Astrocyte (in vitro differentiated cells and primary cell): ENCODE data around the gene MBOAT2. TPM values are rescaled to one million over a fixed set of nuclear protein-coding genes. Genes with fewer than 3 reads are reported as not detected.

Experiments
- DNase-seq: peaks from one replicate; pipeline ENCODE4 v3.0.0-alpha.2; 2010; ENCODE audit warnings: low read depth
- FAIRE-seq: peaks from 2 replicates; lab custom pipeline; 2011; peaks lifted over from hg19 to GRCh38; lab: Jason Lieb, UNC
- H2AFZ ChIP-seq: 2 replicates; pipeline ENCODE4 v1.6.0; 2012; ENCODE audit warnings: low read depth, low read length, inconsistent platforms
- H3K27ac ChIP-seq: 2 replicates; pipeline ENCODE4 v1.5.1; 2011; ENCODE audit warnings: low read depth, low read length, inconsistent platforms
- H3K27me3 ChIP-seq: 2 replicates; pipeline ENCODE4 v1.6.0; 2011; ENCODE audit warnings: low read length, inconsistent platforms; ENCODE audit not compliant: insufficient read depth
- H3K36me3 ChIP-seq: 2 replicates; pipeline ENCODE4 v1.5.1; 2011; ENCODE audit warnings: low read length, inconsistent platforms; ENCODE audit not compliant: insufficient read depth
- H3K4me1 ChIP-seq: 2 replicates; pipeline ENCODE4 v1.5.1; 2011; ENCODE audit warnings: low read length, inconsistent platforms; ENCODE audit not compliant: insufficient read depth
- H3K4me2 ChIP-seq: 2 replicates; pipeline ENCODE4 v1.6.0; 2012; ENCODE audit warnings: low read length, inconsistent platforms
- H3K4me3 ChIP-seq: 2 replicates; pipeline ENCODE4 v1.5.1; 2011; ENCODE audit warnings: low read depth, mild to moderate bottlenecking, low read length, inconsistent platforms; ENCODE audit not compliant: insufficient read depth
- H3K79me2 ChIP-seq: 2 replicates; pipeline ENCODE4 v1.6.0; 2012; ENCODE audit warnings: mild to moderate bottlenecking, low read length, inconsistent platforms; ENCODE audit not compliant: insufficient read depth
- H3K9ac ChIP-seq: 2 replicates; pipeline ENCODE4 v1.6.0; 2012; ENCODE audit warnings: mild to moderate bottlenecking, low read length, inconsistent platforms
- H3K9me3 ChIP-seq: 2 replicates; pipeline ENCODE4 v1.5.1; 2012; ENCODE audit warnings: low read depth, mild to moderate bottlenecking, low read length, inconsistent platforms; ENCODE audit not compliant: insufficient read depth
- H4K20me1 ChIP-seq: 2 replicates; pipeline ENCODE4 v1.6.0; 2012; ENCODE audit warnings: low read length, inconsistent platforms; ENCODE audit not compliant: insufficient read depth
- H3K27ac Mint-ChIP-seq: one replicate; pipeline ENCODE4 v1.8.0; 2021; ENCODE audit warnings: mild to moderate bottlenecking, mixed read lengths; ENCODE audit not compliant: unreplicated experiment
- H3K27me3 Mint-ChIP-seq: one replicate; pipeline ENCODE4 v1.8.0; 2021; ENCODE audit warnings: low read depth, mixed read lengths; ENCODE audit not compliant: unreplicated experiment
- H3K36me3 Mint-ChIP-seq: one replicate; pipeline ENCODE4 v1.8.0; 2021; ENCODE audit warnings: low read depth, mixed read lengths; ENCODE audit not compliant: unreplicated experiment
- H3K4me1 Mint-ChIP-seq: one replicate; pipeline ENCODE4 v1.8.0; 2021; ENCODE audit warnings: low read depth, mixed read lengths; ENCODE audit not compliant: unreplicated experiment
- H3K4me3 Mint-ChIP-seq: one replicate; pipeline ENCODE4 v1.8.0; 2021; ENCODE audit warnings: mild to moderate bottlenecking, moderate library complexity, mixed read lengths; ENCODE audit not compliant: unreplicated experiment
- H3K9me3 Mint-ChIP-seq: one replicate; pipeline ENCODE4 v1.8.0; 2021; ENCODE audit warnings: mild to moderate bottlenecking, mixed read lengths; ENCODE audit not compliant: unreplicated experiment
- EZH2 ChIP-seq: IDR thresholded peaks from 2 replicates; pipeline ENCODE4 v1.6.1; 2012; ENCODE audit warnings: mild to moderate bottlenecking, low read length, inconsistent platforms; ENCODE audit not compliant: insufficient read depth
- total RNA-seq: library from RNA; stranded (reverse); gene quantifications from 2 replicates; pipeline ENCODE4 v1.2.1, GENCODE V29; 2021
- TF ChIP-seq, protein P1 (sequence below): IDR thresholded peaks from 2 replicates; pipeline ENCODE4 v1.5.1; 2011; ENCODE audit warnings: low read depth, mild to moderate bottlenecking, inconsistent platforms, low read length, moderate library complexity; ENCODE audit not compliant: insufficient read depth

Gene MBOAT2
- total RNA-seq, 1 donor from 2014 or later = 54.6 TPM

DNA sequence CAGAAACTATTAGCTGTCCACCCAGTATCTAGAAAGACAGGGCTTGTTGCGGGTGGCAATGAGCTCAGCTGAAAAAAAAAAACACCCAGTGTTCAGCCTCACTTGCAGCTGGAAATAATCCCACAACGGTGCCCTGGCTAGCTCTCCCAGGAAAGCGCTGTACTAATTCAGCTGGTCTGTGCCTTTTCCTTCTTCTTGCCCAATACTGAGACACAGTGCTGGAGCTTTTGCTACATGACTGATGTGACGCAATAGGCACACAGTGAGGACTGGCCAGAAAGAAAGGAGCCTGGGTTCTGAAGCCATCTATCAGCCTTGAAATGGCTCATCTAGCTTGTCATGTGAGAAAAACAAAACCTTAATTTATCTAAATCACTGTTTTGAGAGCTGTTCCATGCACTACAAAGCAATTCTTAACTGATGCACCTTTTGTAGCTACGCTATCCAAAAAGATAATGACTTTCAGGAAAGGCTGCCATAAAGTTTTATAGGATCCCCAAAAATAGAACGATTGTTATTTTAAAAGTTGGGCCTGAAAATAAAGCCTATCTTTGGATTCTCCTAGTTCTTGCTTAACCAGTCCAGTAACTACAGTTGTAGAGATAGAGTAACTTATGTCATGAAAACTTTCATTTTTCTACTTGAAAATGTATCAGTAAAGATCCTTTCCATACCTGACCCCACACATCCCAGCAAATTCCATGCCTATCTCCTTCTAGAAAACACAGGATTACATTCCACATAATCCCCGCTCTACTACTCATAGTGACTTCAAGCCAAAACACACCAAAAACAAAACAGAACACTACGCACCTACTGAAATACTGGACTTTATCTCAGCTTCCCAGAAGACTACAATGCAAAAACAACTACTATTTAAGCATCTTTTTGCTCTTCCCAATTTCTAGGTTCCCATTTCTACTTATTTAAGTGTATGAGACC lies 181.9 kb downstream of the MBOAT2 start:
- Histone ChIP-seq H2AFZ (no peak overlapping the region), H3K36me3 (peaks cover 19% of the 10 kb centered on the region), H3K9ac (no peak overlapping the region), H3K9me3 (no peaks in the 10 kb centered on the region), H3K4me3 (no peak overlapping the region), H3K4me1 (no peaks in the 10 kb centered on the region), H3K4me2 (no peak overlapping the region), H3K27me3 (no peaks in the 10 kb centered on the region), H4K20me1 (peaks cover 23% of the 10 kb centered on the region), H3K27ac (no peak overlapping the region), H3K79me2 (peaks cover 4% of the 10 kb centered on the region)
- no peak overlapping the region for H3K27ac Mint-ChIP-seq
- FAIRE-seq (no peak), DNase-seq (peak; percentile 18)
- H3K36me3 Mint-ChIP-seq = peaks cover 6% of the 10 kb centered on the region
- H3K4me1 Mint-ChIP-seq = peaks cover 3% of the 10 kb centered on the region
- no peaks in the 10 kb centered on the region for H3K27me3 Mint-ChIP-seq
- no peak for TF ChIP-seq EZH2
- TF ChIP-seq, protein P1, sequence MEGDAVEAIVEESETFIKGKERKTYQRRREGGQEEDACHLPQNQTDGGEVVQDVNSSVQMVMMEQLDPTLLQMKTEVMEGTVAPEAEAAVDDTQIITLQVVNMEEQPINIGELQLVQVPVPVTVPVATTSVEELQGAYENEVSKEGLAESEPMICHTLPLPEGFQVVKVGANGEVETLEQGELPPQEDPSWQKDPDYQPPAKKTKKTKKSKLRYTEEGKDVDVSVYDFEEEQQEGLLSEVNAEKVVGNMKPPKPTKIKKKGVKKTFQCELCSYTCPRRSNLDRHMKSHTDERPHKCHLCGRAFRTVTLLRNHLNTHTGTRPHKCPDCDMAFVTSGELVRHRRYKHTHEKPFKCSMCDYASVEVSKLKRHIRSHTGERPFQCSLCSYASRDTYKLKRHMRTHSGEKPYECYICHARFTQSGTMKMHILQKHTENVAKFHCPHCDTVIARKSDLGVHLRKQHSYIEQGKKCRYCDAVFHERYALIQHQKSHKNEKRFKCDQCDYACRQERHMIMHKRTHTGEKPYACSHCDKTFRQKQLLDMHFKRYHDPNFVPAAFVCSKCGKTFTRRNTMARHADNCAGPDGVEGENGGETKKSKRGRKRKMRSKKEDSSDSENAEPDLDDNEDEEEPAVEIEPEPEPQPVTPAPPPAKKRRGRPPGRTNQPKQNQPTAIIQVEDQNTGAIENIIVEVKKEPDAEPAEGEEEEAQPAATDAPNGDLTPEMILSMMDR = no peak
- H3K9me3 Mint-ChIP-seq = no peaks in the 10 kb centered on the region
- no peak overlapping the region for H3K4me3 Mint-ChIP-seq

DNA sequence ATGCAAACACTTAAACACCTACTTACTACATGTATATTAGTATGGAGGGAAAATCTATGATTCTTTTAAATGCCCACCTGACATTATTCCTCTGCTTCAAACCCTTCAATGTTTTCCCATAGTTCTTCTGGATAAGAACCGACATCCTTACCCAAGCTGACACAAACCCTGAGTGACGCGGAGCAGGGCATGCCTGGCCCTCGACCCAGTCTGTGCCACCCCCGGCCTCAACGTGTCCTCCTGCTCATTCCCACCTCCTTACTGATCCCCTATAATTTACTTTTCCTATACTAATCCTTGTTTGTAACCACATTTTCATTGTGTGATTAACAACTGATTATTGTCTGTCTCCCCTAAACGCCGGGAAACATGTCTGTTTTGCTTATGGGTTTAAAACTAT lies 183.5 kb downstream of the MBOAT2 start:
- Histone ChIP-seq H3K4me3 (no peak overlapping the region), H3K4me1 (no peaks in the 10 kb centered on the region), H3K36me3 (peaks cover 19% of the 10 kb centered on the region), H3K9me3 (no peaks in the 10 kb centered on the region), H2AFZ (no peak overlapping the region), H3K9ac (no peak overlapping the region), H3K27me3 (no peaks in the 10 kb centered on the region), H3K4me2 (no peak overlapping the region), H4K20me1 (peaks cover 23% of the 10 kb centered on the region), H3K79me2 (peaks cover 4% of the 10 kb centered on the region), H3K27ac (no peak overlapping the region)
- TF ChIP-seq, protein P1 = no peak
- no peak for TF ChIP-seq EZH2
- H3K9me3 Mint-ChIP-seq = no peaks in the 10 kb centered on the region
- no peak for FAIRE-seq
- H3K27me3 Mint-ChIP-seq = no peaks in the 10 kb centered on the region
- H3K36me3 Mint-ChIP-seq = peaks cover 8% of the 10 kb centered on the region
- H3K27ac Mint-ChIP-seq = no peak overlapping the region
- peaks cover 3% of the 10 kb centered on the region for H3K4me1 Mint-ChIP-seq
- DNase-seq = no peak
- no peak overlapping the region for H3K4me3 Mint-ChIP-seq

GRCh38 chr2:8819194-8819593 lies 184.3 kb downstream of the MBOAT2 start:
- Histone ChIP-seq H3K9me3 (no peaks in the 10 kb centered on the region), H3K4me3 (no peak overlapping the region), H3K27me3 (no peaks in the 10 kb centered on the region), H4K20me1 (peaks cover 23% of the 10 kb centered on the region), H2AFZ (no peak overlapping the region), H3K9ac (no peak overlapping the region), H3K4me2 (no peak overlapping the region), H3K27ac (no peak overlapping the region), H3K4me1 (no peaks in the 10 kb centered on the region), H3K79me2 (no peaks in the 10 kb centered on the region), H3K36me3 (peaks cover 13% of the 10 kb centered on the region)
- DNase-seq = peak; percentile 16
- no peak for FAIRE-seq
- Mint-ChIP-seq H3K36me3 (peaks cover 8% of the 10 kb centered on the region), H3K4me3 (no peak overlapping the region), H3K9me3 (no peaks in the 10 kb centered on the region), H3K27me3 (no peaks in the 10 kb centered on the region), H3K27ac (no peak overlapping the region), H3K4me1 (peaks cover 3% of the 10 kb centered on the region)
- TF ChIP-seq, protein P1 = no peak
